ENCODE results near the gene RIC3.
A peak's percentile ranks its signal among the peaks of the same experiment; 100 is the strongest.

Gene RIC3

GRCh38 chr11:8168485-8169257, at the start of gene RIC3:
Gene RIC3 (minus strand): TSS chr11:8169025. CDS start chr11:8168989, 36 bp downstream.
- DNase-seq = peak; percentile 60

GRCh38 chr11:8218409-8218808, 49.6 kb upstream of the RIC3 start:
- DNase-seq = no peak

- DNase-seq = no peak
Measured at GRCh38 chr11:8217926-8218325, 49.1 kb upstream of the RIC3 start.

GRCh38 chr11:8217136-8217535, 48.3 kb upstream of the RIC3 start:
- DNase-seq = no peak

- no peak for DNase-seq
Measured at GRCh38 chr11:8213376-8213775, 44.6 kb upstream of the RIC3 start.

GRCh38 chr11:8209208-8209807, 40.5 kb upstream of the RIC3 start:
- peak; percentile 19 for DNase-seq

- no peak for DNase-seq
Measured at GRCh38 chr11:8207080-8208000, 38.5 kb upstream of the RIC3 start.

GRCh38 chr11:8206251-8207079, 37.6 kb upstream of the RIC3 start:
- no peak for DNase-seq

- DNase-seq = no peak
Measured at GRCh38 chr11:8205566-8205965, 36.7 kb upstream of the RIC3 start.

GRCh38 chr11:8204596-8204995, 35.8 kb upstream of the RIC3 start:
- no peak for DNase-seq

GRCh38 chr11:8204025-8204424, 35.2 kb upstream of the RIC3 start:
- no peak for DNase-seq

GRCh38 chr11:8203414-8203715, 34.5 kb upstream of the RIC3 start:
- DNase-seq = no peak

- no peak for DNase-seq
Measured at GRCh38 chr11:8202516-8203413, 33.9 kb upstream of the RIC3 start.

- DNase-seq = no peak
Measured at GRCh38 chr11:8201644-8202365, 33.0 kb upstream of the RIC3 start.

GRCh38 chr11:8199676-8200075, 30.9 kb upstream of the RIC3 start:
- no peak for DNase-seq

- no peak for DNase-seq
Measured at GRCh38 chr11:8196749-8197148, 27.9 kb upstream of the RIC3 start.

GRCh38 chr11:8194956-8195355, 26.1 kb upstream of the RIC3 start:
- DNase-seq = no peak

GRCh38 chr11:8192896-8193209, 24.0 kb upstream of the RIC3 start:
- no peak for DNase-seq

- DNase-seq = peak; percentile 34
Measured at GRCh38 chr11:8192016-8192895, 23.4 kb upstream of the RIC3 start.

GRCh38 chr11:8190431-8190830, 21.6 kb upstream of the RIC3 start:
- DNase-seq = no peak

Measured in stimulated activated CD4-positive, alpha-beta T cell treated with anti-CD3 and anti-CD28 coated beads, Interleukin-1b, Interleukin-23, amount 100 ng/mL, for 48 hours (primary cell).